Loucy (cell line): Measurements from ENCODE around the gene CDK15.

Experiments used
- CTCF ChIP-seq: fragments of 200-600 bp; sonication (generic); conservative IDR thresholded peaks from 2 replicates; pipeline ENCODE4 v1.5.1; 2014; ENCODE audit warnings: mild to moderate bottlenecking, antibody characterized with exemption, low read length
- EZH2phosphoT487 ChIP-seq: fragments of 200-600 bp; IDR thresholded peaks from 2 replicates; pipeline ENCODE4 v1.6.1; 2018; ENCODE audit warnings: antibody characterized with exemption, mild to moderate bottlenecking, moderate library complexity, borderline replicate concordance

- TF ChIP-seq CTCF: no peak
- TF ChIP-seq EZH2phosphoT487: no peak
Observed at GRCh38 chr2:201887773-201888425, 81.6 kb downstream of the CDK15 start.
